SK-N-SH (cell line): ENCODE results near the gene DOP1B. TPM values are rescaled to one million over a fixed set of nuclear protein-coding genes. Genes with fewer than 3 reads are reported as not detected.

ENCODE experiments used
- CTCF ChIA-PET: fragments of 300-600, 350-600 bp; formaldehyde crosslinking; extraction: SDS; loops from one replicate; lab custom pipeline; 2021; lab: Yijun Ruan, JAX
- POLR2A ChIA-PET: fragments of 350-600 bp; sonication (Branson Sonifier 250); formaldehyde crosslinking; extraction: SDS; loops from one replicate; lab custom pipeline; 2020; ENCODE audit warnings: antibody characterized with exemption, inconsistent platforms; lab: Yijun Ruan, JAX
- DNase-seq: peaks from one replicate; pipeline ENCODE4 v3.0.0; 2012
- H2AFZ ChIP-seq: fragments of 200-600 bp; sonication (generic); 2 replicates; pipeline ENCODE4 v1.8.1; 2016; ENCODE audit warnings: antibody characterized with exemption, mild to moderate bottlenecking, low read depth
- H3F3A ChIP-seq: fragments of 200-600 bp; sonication (generic); replicated peaks from 2 replicates; pipeline ENCODE3; 2016; ENCODE audit warnings: antibody characterized with exemption, mild to moderate bottlenecking; ENCODE audit not compliant: insufficient read depth
- H3K27ac ChIP-seq, 2 experiments: fragments of 200-500 bp in 1 of 2; fragments of 200-600 bp in 1 of 2; sonication (Bioruptor generic) in 1 of 2; sonication (generic), shearing (Covaris generic) in 1 of 2; 2 replicates each; pipeline versions ENCODE4 v1.5.1 to v1.6.1; 2014 to 2016; ENCODE audit warnings: low read depth in 2 of 2, inconsistent platforms in 1 of 2, low read length in 1 of 2, mild to moderate bottlenecking in 1 of 2, mixed read lengths in 1 of 2
- H3K27me3 ChIP-seq: fragments of 200-600 bp; sonication (generic), shearing (Covaris generic); 2 replicates; pipeline ENCODE4 v1.6.1; 2016; ENCODE audit warnings: mixed run types; ENCODE audit not compliant: insufficient read depth
- H3K36me3 ChIP-seq, 2 experiments: fragments of 200-500 bp in 1 of 2; fragments of 200-600 bp in 1 of 2; sonication (Bioruptor generic) in 1 of 2; sonication (generic) in 1 of 2; replicated peaks in 1 of 2; 2 replicates each; pipeline versions ENCODE3 to v1.5.1; 2014 to 2016; ENCODE audit warnings: low read length in 1 of 2, mild to moderate bottlenecking in 1 of 2; ENCODE audit not compliant: insufficient read depth in 2 of 2, control insufficient read depth in 1 of 2
- H3K4me1 ChIP-seq, 2 experiments: fragments of 200-500 bp in 1 of 2; fragments of 200-600 bp in 1 of 2; sonication (Bioruptor generic) in 1 of 2; sonication (generic), shearing (Covaris generic) in 1 of 2; 2 replicates each; pipeline versions ENCODE4 v1.5.1 to v1.6.1; 2014 to 2016; ENCODE audit warnings: low read depth in 1 of 2, low read length in 1 of 2, mixed run types in 1 of 2; ENCODE audit not compliant: insufficient read depth in 2 of 2, control insufficient read depth in 1 of 2
- H3K4me2 ChIP-seq: fragments of 200-600 bp; sonication (generic), shearing (Covaris generic); 2 replicates; pipeline ENCODE4 v1.6.1; 2017; ENCODE audit warnings: mixed run types
- H3K4me3 ChIP-seq, 2 experiments: fragments of 200-500 bp in 1 of 2; fragments of 200-600 bp in 1 of 2; sonication (Bioruptor generic) in 1 of 2; sonication (generic), shearing (Covaris generic) in 1 of 2; 2 replicates each; pipeline versions ENCODE4 v1.5.1 to v1.8.1; 2014 to 2016; ENCODE audit warnings: low read depth in 2 of 2, inconsistent platforms in 1 of 2, low read length in 1 of 2, mild to moderate bottlenecking in 1 of 2, mixed read lengths in 1 of 2, moderate library complexity in 1 of 2
- H3K79me2 ChIP-seq: fragments of 200-600 bp; sonication (generic); 2 replicates; pipeline ENCODE4 v1.8.1; 2017; ENCODE audit warnings: mild to moderate bottlenecking; ENCODE audit not compliant: insufficient read depth
- H3K9ac ChIP-seq: fragments of 200-600 bp; sonication (generic); 2 replicates; pipeline ENCODE4 v1.6.1; 2017; ENCODE audit warnings: mixed run types
- H3K9me2 ChIP-seq: fragments of 200-600 bp; sonication (generic); 2 replicates; pipeline ENCODE4 v1.6.1; 2017; ENCODE audit warnings: mixed run types
- H3K9me3 ChIP-seq: fragments of 200-600 bp; sonication (generic); 2 replicates; pipeline ENCODE4 v1.6.1; 2017; ENCODE audit warnings: mixed run types, mild to moderate bottlenecking, moderate library complexity
- H4K20me1 ChIP-seq: fragments of 200-600 bp; sonication (generic); 2 replicates; pipeline ENCODE4 v1.6.1; 2017; ENCODE audit warnings: mild to moderate bottlenecking, mixed run types; ENCODE audit not compliant: insufficient read depth
- CHD2 ChIP-seq: fragments of 150-350 bp; IDR thresholded peaks from 2 replicates; pipeline ENCODE4 v1.6.1; 2018; ENCODE audit warnings: low read length; ENCODE audit not compliant: partially characterized antibody
- EP300 ChIP-seq, 2 experiments: IDR thresholded peaks; 2 replicates each; pipeline versions ENCODE4 v1.4.0 to v1.6.1; 2012; ENCODE audit warnings: borderline replicate concordance in 1 of 2, low read depth in 1 of 2, low read length in 1 of 2
- FOXM1 ChIP-seq: IDR thresholded peaks from 2 replicates; pipeline ENCODE4 v1.4.0; 2012; ENCODE audit warnings: low read depth, mild to moderate bottlenecking
- GABPA ChIP-seq: IDR thresholded peaks from 2 replicates; pipeline ENCODE4 v1.4.0; 2012; ENCODE audit warnings: low read depth, mild to moderate bottlenecking
- GATA2 ChIP-seq: sonication (generic); formaldehyde crosslinking; IDR thresholded peaks from 2 replicates; pipeline ENCODE4 v1.5.0; 2020; ENCODE audit warnings: mild to moderate bottlenecking, missing genetic modification reagents
- JUND ChIP-seq: IDR thresholded peaks from 2 replicates; pipeline ENCODE4 v1.4.0; 2012
- MXI1 ChIP-seq: IDR thresholded peaks from 2 replicates; pipeline ENCODE4 v1.6.1; 2012; ENCODE audit warnings: mild to moderate bottlenecking, low read depth, low read length, improper control_type of control experiment
- TCF12 ChIP-seq: IDR thresholded peaks from 2 replicates; pipeline ENCODE4 v1.4.0; 2012
- WGBS: methylation state at CpG from one replicate; pipeline ENCODE4 v1.1.6; 2017; ENCODE audit warnings: low lambda C conversion rate; 5-methylcytosine and 5-hydroxymethylcytosine counted together
- polyA plus RNA-seq, 3 experiments: library from polyadenylated mRNA; depleted of rRNA; stranded (reverse); fragments of >200 nt; gene quantifications; 2 replicates each; pipeline ENCODE4 v1.2.3, GENCODE V29; 2012
- TF ChIP-seq, protein P1 (sequence below): fragments of 150-350 bp; IDR thresholded peaks from 2 replicates; pipeline ENCODE4 v1.6.1; 2016; ENCODE audit warnings: mild to moderate bottlenecking, low read depth, low read length
- TF ChIP-seq, protein P2 (sequence below): IDR thresholded peaks from 2 replicates; pipeline ENCODE4; 2012
- TF ChIP-seq, protein P3 (sequence below): fragments of 150-350 bp; IDR thresholded peaks from 2 replicates; pipeline ENCODE4 v1.6.1; 2017; ENCODE audit warnings: antibody characterized with exemption, low read length, low read depth, borderline replicate concordance
- TF ChIP-seq, protein P4 (sequence below): IDR thresholded peaks from 2 replicates; pipeline ENCODE4 v1.4.0; 2012; ENCODE audit warnings: low read depth

DOP1B gene
- polyA plus RNA-seq, 1 of the 3 experiments (the other 2 are of a cell fraction) = 4.9 TPM

DNA sequence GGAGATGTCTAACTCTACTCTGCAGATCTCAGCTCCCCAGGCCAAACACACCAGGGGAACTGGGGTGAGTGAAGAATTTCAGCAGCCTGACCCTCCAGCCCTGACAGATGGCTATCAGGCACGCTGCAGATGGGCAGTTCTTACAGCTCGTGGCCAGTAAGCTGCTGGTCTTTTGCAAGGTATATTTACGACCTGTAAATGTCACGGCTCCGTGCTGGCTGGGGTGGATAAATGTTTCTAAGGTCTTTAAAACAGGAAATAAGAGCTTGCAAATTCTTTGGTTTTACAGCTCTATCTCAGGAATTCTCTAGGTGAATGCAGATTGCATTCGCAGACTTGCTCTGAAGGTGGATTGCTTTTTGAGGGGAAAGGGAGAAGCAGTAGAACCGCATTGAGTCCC, 10.1 kb downstream of the DOP1B start:
- Histone ChIP-seq H3K4me2 (no peak overlapping the region), H3K36me3 (peaks cover 0 to 11% of the 10 kb centered on the region in 2 experiments), H3K9me3 (no peaks in the 10 kb centered on the region), H3K9ac (no peak overlapping the region), H3K27me3 (no peaks in the 10 kb centered on the region), H3K4me3 (no peak overlapping the region), H3K9me2 (no peaks in the 10 kb centered on the region), H3K27ac (no peak overlapping the region), H3F3A (no peaks in the 10 kb centered on the region), H3K4me1 (peaks cover 0 to 8% of the 10 kb centered on the region in 2 experiments; a peak in 1 of 4 replicates), H4K20me1 (no peaks in the 10 kb centered on the region), H2AFZ (no peak overlapping the region), H3K79me2 (peaks cover 13% of the 10 kb centered on the region)
- DNase-seq = peak; percentile 35
- WGBS = 89% methylated on average over 7 of the region's 7 CpGs
- 0 out of 2 replicates have a peak, but pooled peaks have one; percentile 23 for TF ChIP-seq GATA2 (CRISPR knock-in tag)
- TF ChIP-seq, protein P1, sequence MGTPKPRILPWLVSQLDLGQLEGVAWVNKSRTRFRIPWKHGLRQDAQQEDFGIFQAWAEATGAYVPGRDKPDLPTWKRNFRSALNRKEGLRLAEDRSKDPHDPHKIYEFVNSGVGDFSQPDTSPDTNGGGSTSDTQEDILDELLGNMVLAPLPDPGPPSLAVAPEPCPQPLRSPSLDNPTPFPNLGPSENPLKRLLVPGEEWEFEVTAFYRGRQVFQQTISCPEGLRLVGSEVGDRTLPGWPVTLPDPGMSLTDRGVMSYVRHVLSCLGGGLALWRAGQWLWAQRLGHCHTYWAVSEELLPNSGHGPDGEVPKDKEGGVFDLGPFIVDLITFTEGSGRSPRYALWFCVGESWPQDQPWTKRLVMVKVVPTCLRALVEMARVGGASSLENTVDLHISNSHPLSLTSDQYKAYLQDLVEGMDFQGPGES = no peak
- TF ChIP-seq FOXM1 = no peak
- TF ChIP-seq GABPA = no peak
- POLR2A ChIA-PET = no interaction called here
- CTCF ChIA-PET = interaction anchor here (0.9 kb wide), 1 partner anchor 44 kb away, joined by 3 read pairs; no protein-coding TSS in a partner anchor

DNA sequence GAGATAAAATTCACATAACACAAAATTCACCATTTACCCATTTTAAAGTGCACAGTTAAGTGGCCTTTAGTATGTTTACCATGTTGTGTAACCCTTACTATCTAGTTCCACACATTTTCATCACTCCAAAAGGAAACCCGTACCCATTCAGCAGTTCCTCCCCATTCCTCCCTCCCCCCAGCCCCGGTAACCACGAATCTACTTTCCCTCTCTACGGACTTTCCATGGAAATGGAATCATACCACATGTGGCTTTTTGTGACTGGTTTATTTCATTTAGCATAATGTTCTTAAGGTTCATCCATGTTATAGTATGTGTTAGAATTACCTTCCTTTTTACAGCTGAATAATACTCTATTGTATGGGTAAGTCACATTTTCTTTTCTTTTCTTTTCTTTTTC, 10.9 kb downstream of the DOP1B start:
- WGBS = 93% methylated on average over 4 of the region's 4 CpGs
- Histone ChIP-seq H3K4me1 (peaks cover 0 to 8% of the 10 kb centered on the region in 2 experiments; a peak in 1 of 4 replicates), H3K36me3 (peaks cover 0 to 11% of the 10 kb centered on the region in 2 experiments), H3K9ac (no peak overlapping the region), H3F3A (no peaks in the 10 kb centered on the region), H4K20me1 (no peaks in the 10 kb centered on the region), H2AFZ (no peak overlapping the region), H3K79me2 (peaks cover 9% of the 10 kb centered on the region; the same call in 1 of the 2 replicates), H3K27me3 (no peaks in the 10 kb centered on the region), H3K27ac (no peak overlapping the region), H3K9me3 (no peaks in the 10 kb centered on the region), H3K9me2 (no peaks in the 10 kb centered on the region), H3K4me2 (no peak overlapping the region), H3K4me3 (no peak overlapping the region)
- TF ChIP-seq TCF12 (no peak), CHD2 (no peak), EP300 (IDR thresholded peaks at IDR 0.05; ENCODE audit: borderline replicate concordance in 1 of 2, low read depth in 1 of 2, low read length in 1 of 2) (no peak), MXI1 (no peak), JUND (no peak), FOXM1 (no peak)
- TF ChIP-seq, protein P1 = no peak
- TF ChIP-seq, protein P2, sequence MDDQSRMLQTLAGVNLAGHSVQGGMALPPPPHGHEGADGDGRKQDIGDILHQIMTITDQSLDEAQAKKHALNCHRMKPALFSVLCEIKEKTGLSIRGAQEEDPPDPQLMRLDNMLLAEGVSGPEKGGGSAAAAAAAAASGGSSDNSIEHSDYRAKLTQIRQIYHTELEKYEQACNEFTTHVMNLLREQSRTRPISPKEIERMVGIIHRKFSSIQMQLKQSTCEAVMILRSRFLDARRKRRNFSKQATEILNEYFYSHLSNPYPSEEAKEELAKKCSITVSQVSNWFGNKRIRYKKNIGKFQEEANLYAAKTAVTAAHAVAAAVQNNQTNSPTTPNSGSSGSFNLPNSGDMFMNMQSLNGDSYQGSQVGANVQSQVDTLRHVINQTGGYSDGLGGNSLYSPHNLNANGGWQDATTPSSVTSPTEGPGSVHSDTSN = no peak
- TF ChIP-seq, protein P3, sequence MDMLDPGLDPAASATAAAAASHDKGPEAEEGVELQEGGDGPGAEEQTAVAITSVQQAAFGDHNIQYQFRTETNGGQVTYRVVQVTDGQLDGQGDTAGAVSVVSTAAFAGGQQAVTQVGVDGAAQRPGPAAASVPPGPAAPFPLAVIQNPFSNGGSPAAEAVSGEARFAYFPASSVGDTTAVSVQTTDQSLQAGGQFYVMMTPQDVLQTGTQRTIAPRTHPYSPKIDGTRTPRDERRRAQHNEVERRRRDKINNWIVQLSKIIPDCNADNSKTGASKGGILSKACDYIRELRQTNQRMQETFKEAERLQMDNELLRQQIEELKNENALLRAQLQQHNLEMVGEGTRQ = no peak
- TF ChIP-seq, protein P4, sequence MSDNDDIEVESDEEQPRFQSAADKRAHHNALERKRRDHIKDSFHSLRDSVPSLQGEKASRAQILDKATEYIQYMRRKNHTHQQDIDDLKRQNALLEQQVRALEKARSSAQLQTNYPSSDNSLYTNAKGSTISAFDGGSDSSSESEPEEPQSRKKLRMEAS = no peak
- CTCF ChIA-PET = no interaction called here
- POLR2A ChIA-PET = no interaction called here
- DNase-seq = no peak
